HS-5 (cell line): ENCODE data around the gene TSC22D1.

Experiments used
- DNase-seq: peaks from one replicate; pipeline ENCODE4 v3.0.0-alpha.2; 2012; ENCODE audit warnings: low read depth

The TSC22D1 gene

GRCh38 chr13:44382635-44383145 lies 193.4 kb downstream of the TSC22D1 start:
- no peak for DNase-seq
